SK-N-MC (cell line): ENCODE data around the gene POMGNT1.
"Not testable (repeated sequence)": the region's sequence is repeated elsewhere in the genome, so short reads cannot be mapped to it uniquely, and the experiment has no call there.

Experiments used
- DNase-seq: peaks from one replicate; pipeline ENCODE4 v3.0.0-alpha.2; 2011; ENCODE audit warnings: low read depth, low spot score
- H3K27ac ChIP-seq: fragments of 200-600 bp; sonication (generic); 2 replicates; pipeline ENCODE4 v1.5.1; 2016; ENCODE audit warnings: mixed run types
- H3K36me3 ChIP-seq: fragments of 200-600 bp; sonication (generic); 2 replicates; pipeline ENCODE4 v1.6.1; 2017; ENCODE audit warnings: antibody characterized with exemption, low read length, mixed read lengths; ENCODE audit not compliant: insufficient read depth
- H3K4me3 ChIP-seq: fragments of 200-600 bp; sonication (generic); 2 replicates; pipeline ENCODE4 v1.5.1; 2016
- H3K9ac ChIP-seq: fragments of 200-600 bp; sonication (generic); 2 replicates; pipeline ENCODE4 v1.8.0; 2017; ENCODE audit warnings: mixed run types, mixed read lengths; ENCODE audit not compliant: insufficient read length
- H3K9me3 ChIP-seq: fragments of 200-600 bp; sonication (generic); 2 replicates; pipeline ENCODE4 v1.6.1; 2017; ENCODE audit warnings: low read depth, mild to moderate bottlenecking, antibody characterized with exemption, low read length, moderate library complexity, mixed read lengths
- EZH2 ChIP-seq: fragments of 200-600 bp; sonication (generic); IDR thresholded peaks from one replicate; pipeline ENCODE4 v1.6.1; 2017; ENCODE audit warnings: antibody characterized with exemption
- FOXP2 ChIP-seq: optimal IDR thresholded peaks from 2 replicates; pipeline ENCODE3; 2011; ENCODE audit warnings: mild to moderate bottlenecking, moderate library complexity; ENCODE audit not compliant: insufficient read depth; ENCODE audit errors: extremely low read length, control extremely low read depth
- POLR2AphosphoS5 ChIP-seq: IDR thresholded peaks from 2 replicates; pipeline ENCODE4 v1.6.1; 2012; ENCODE audit warnings: mild to moderate bottlenecking, low read depth, low read length, borderline replicate concordance

Gene POMGNT1

GRCh38 chr1:46197964-46198811 lies at the start of gene POMGNT1:
POMGNT1 (minus strand) TSS chr1:46198434; CDS start chr1:46197821, 613 bp downstream.
- no peak within 1 kb of the TSS for H3K27ac ChIP-seq
- peak within 1 kb of the TSS; percentile 95 for H3K9ac ChIP-seq
- H3K9me3 ChIP-seq, result no peaks in the 10 kb centered on the region
- no peak for DNase-seq
- TF ChIP-seq EZH2, result no peak
- TF ChIP-seq POLR2AphosphoS5, result peak; percentile 37; the same call in 1 of the 2 replicates
- no peaks in the 10 kb centered on the region; the same call in 1 of the 2 replicates for H3K36me3 ChIP-seq
- H3K4me3 ChIP-seq, result peak within 1 kb of the TSS; percentile 95

- Histone ChIP-seq H3K9ac (peak within 1 kb of the TSS; percentile 82), H3K36me3 (peaks cover 27% of the 10 kb centered on the region)
- peak; percentile 96 for DNase-seq
These were observed 49.3 kb upstream of the POMGNT1 start, which contains the start of gene RAD54L for GRCh38 chr1:46247436-46248121. RAD54L (plus strand) TSS chr1:46247763; CDS start chr1:46248406, 643 bp downstream.

GRCh38 chr1:46246548-46247435 lies 48.6 kb upstream of the POMGNT1 start:
- Histone ChIP-seq H3K9me3 (no peaks in the 10 kb centered on the region), H3K36me3 (peaks cover 20% of the 10 kb centered on the region), H3K27ac (no peak overlapping the region; the same call in 1 of the 2 replicates), H3K9ac (peak overlapping the region; percentile 82), H3K4me3 (peak overlapping the region; percentile 96)
- no peak for TF ChIP-seq EZH2
- no peak; the same call in 1 of the 2 replicates for TF ChIP-seq POLR2AphosphoS5
- DNase-seq, result no peak

More at GRCh38 chr1:46247436-46248121, 49.3 kb upstream of the POMGNT1 start, which contains the start of gene RAD54L:
- Histone ChIP-seq H3K27ac (peak within 1 kb of the TSS; percentile 60; the same call in 1 of the 2 replicates), H3K4me3 (peak within 1 kb of the TSS; percentile 96), H3K9me3 (no peaks in the 10 kb centered on the region)
- TF ChIP-seq EZH2 (no peak), POLR2AphosphoS5 (peak; percentile 80)

- not testable (repeated sequence) for H3K27ac ChIP-seq, H3K9ac ChIP-seq, H3K9me3 ChIP-seq, DNase-seq
- Histone ChIP-seq H3K36me3 (peaks cover 14% of the 10 kb centered on the region), H3K4me3 (peak overlapping the region; percentile 96; the same call in 1 of the 2 replicates)
These were observed 47.9 kb upstream of the POMGNT1 start for GRCh38 chr1:46246136-46246535.

- H3K9ac ChIP-seq, result no peak overlapping the region
- no peak overlapping the region for H3K4me3 ChIP-seq
- peaks cover 5% of the 10 kb centered on the region for H3K36me3 ChIP-seq
- no peaks in the 10 kb centered on the region for H3K9me3 ChIP-seq
- no peak for TF ChIP-seq POLR2AphosphoS5
- no peak for TF ChIP-seq FOXP2
- TF ChIP-seq EZH2, result no peak
- no peak overlapping the region for H3K27ac ChIP-seq
- DNase-seq, result no peak
These were observed 46.6 kb upstream of the POMGNT1 start for GRCh38 chr1:46244656-46245371.

GRCh38 chr1:46243831-46244230 lies 45.6 kb upstream of the POMGNT1 start:
- not testable (repeated sequence) for DNase-seq, H3K27ac ChIP-seq

GRCh38 chr1:46242918-46243317 lies 44.7 kb upstream of the POMGNT1 start:
- no peaks in the 10 kb centered on the region for H3K36me3 ChIP-seq
- no peak for DNase-seq
- no peaks in the 10 kb centered on the region for H3K9me3 ChIP-seq
- no peak overlapping the region for H3K27ac ChIP-seq
- H3K4me3 ChIP-seq, result no peak overlapping the region
- no peak overlapping the region for H3K9ac ChIP-seq
- TF ChIP-seq FOXP2 (no peak), POLR2AphosphoS5 (no peak), EZH2 (no peak)

More at GRCh38 chr1:46243831-46244230, 45.6 kb upstream of the POMGNT1 start:
- not testable (repeated sequence) for H3K36me3 ChIP-seq, H3K9ac ChIP-seq, H3K9me3 ChIP-seq, H3K4me3 ChIP-seq

- not testable (repeated sequence) for H3K36me3 ChIP-seq, H3K4me3 ChIP-seq, H3K27ac ChIP-seq, DNase-seq, H3K9me3 ChIP-seq, H3K9ac ChIP-seq
These were observed 43.5 kb upstream of the POMGNT1 start for GRCh38 chr1:46241733-46242132.

- H3K4me3 ChIP-seq, DNase-seq, H3K36me3 ChIP-seq, H3K9me3 ChIP-seq, H3K9ac ChIP-seq, H3K27ac ChIP-seq: not testable (repeated sequence)
These were observed 40.6 kb upstream of the POMGNT1 start for GRCh38 chr1:46238865-46239264.
